ENCODE data around the gene FBXO38. TPM values are rescaled to one million over a fixed set of nuclear protein-coding genes. Genes with fewer than 3 reads are reported as not detected.

Gene FBXO38
- total and polyA plus RNA-seq, 2 of the 13 experiments (the other 11 are each of a cell fraction or from before 2014, with no cell fraction given), result 24.8 to 35.9 TPM

DNA sequence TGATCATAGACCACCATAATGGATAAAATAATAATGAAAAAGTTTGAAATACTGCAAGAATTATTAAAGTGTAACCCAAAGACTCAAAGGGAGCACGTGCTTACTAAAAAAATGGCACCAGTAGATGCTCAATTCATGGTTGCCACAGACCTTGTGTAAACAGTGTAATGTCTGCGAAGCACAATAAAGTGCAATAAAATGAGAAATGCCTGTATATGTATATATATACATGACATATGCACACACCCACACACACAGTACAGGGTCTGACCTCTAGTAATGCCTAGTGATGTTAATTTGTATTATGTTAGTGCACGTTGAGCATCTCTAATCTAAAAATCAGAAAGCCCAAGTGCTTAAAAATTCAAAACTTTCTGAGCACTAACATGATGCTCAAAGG lies 52.3 kb downstream of the FBXO38 start (continued):
- TF ChIP-seq, protein P1, sequence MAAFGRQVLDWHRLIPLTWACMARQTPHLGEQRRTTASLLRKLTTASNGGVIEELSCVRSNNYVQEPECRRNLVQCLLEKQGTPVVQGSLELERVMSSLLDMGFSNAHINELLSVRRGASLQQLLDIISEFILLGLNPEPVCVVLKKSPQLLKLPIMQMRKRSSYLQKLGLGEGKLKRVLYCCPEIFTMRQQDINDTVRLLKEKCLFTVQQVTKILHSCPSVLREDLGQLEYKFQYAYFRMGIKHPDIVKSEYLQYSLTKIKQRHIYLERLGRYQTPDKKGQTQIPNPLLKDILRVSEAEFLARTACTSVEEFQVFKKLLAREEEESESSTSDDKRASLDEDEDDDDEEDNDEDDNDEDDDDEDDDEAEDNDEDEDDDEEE (CRISPR knock-in tag; IDR thresholded peaks at IDR 0.05), result no peak
- TF ChIP-seq PCBP1 (IDR thresholded peaks at IDR 0.05; ENCODE audit: borderline replicate concordance, low read depth, low read length) (no peak), ZNF20 (CRISPR knock-in tag; IDR thresholded peaks at IDR 0.05) (no peak), ZNF432 (CRISPR knock-in tag; IDR thresholded peaks at IDR 0.05; ENCODE audit: borderline replicate concordance) (no peak)
- TF ChIP-seq, protein P2, sequence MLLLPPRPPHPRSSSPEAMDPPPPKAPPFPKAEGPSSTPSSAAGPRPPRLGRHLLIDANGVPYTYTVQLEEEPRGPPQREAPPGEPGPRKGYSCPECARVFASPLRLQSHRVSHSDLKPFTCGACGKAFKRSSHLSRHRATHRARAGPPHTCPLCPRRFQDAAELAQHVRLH (CRISPR knock-in tag; IDR thresholded peaks at IDR 0.05; ENCODE audit: borderline replicate concordance, low read depth), result no peak

DNA sequence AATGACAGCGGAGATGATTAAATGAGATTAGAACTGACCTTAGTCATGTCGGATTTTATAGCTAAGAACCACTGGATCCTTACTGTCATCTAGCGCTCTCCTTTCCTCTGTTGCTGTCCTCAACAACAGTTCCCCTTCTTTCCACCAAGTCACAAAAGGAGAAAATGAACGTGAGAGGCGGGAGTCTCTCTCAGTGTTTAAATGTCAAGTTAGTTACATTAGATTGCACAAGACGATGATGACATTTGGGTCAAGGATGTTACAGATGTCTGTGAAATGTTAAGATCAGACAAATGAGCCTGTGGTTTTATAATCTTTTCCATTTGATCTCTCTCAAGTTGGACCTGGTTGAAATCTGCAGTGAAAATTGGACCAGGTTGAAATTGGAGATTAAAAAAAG lies 53.5 kb downstream of the FBXO38 start:
- Histone ChIP-seq H3K36me3 (replicated peaks in 1 of 2; ENCODE audit: control insufficient read depth in 1 of 2, insufficient read depth in 2 of 2, low read length in 2 of 2) (peaks cover 12 to 52% of the 10 kb centered on the region in 2 experiments), H3K27me3 (ENCODE audit: control insufficient read depth in 1 of 2, insufficient read depth in 2 of 2, low read length in 2 of 2) (no peaks in the 10 kb centered on the region), H3K9me3 (ENCODE audit: low read length) (no peaks in the 10 kb centered on the region), H3K4me2 (ENCODE audit: low read depth, low read length) (no peak overlapping the region), H3K79me2 (ENCODE audit: insufficient read depth, low read length) (no peaks in the 10 kb centered on the region), H3K4me3 (replicated peaks in 1 of 3; ENCODE audit: insufficient read depth in 1 of 3, low read depth in 2 of 3, low read length in 3 of 3) (no peak overlapping the region), H3K4me1 (ENCODE audit: insufficient read depth, low read length) (no peaks in the 10 kb centered on the region), H3K9ac (ENCODE audit: insufficient read depth, low read depth, low read length) (no peak overlapping the region), H3K27ac (ENCODE audit: extremely low read length, insufficient read depth, low read length) (no peak overlapping the region), H4K20me1 (ENCODE audit: insufficient read depth, low read length) (no peaks in the 10 kb centered on the region), H2AFZ (ENCODE audit: low read length) (no peak overlapping the region)
- CTCF ChIA-PET (ENCODE audit: low intra/inter-chr PET ratio, low total read pairs), result no interaction called here
- DNase-seq (ENCODE audit: low spot score) (no peak), FAIRE-seq (no peak), ATAC-seq (no peak)
- POLR2A ChIA-PET, result no interaction called here
- intact Hi-C loops (cut with micrococcal nuclease; ENCODE audit: unreplicated experiment), result no loop called here
- in situ Hi-C loops (cut with HindIII; ENCODE audit: extremely low pct_ligation_motif_present, low pct_unique_long_range_greater_than_20kb), result no loop called here
- WGBS (ENCODE audit: low lambda C conversion rate), result 98% methylated on average over 6 of the region's 6 CpGs
- no TSS peak for BruUV-seq (replicated peaks)
- TF ChIP-seq ZNF773 (CRISPR knock-in tag; IDR thresholded peaks at IDR 0.05; ENCODE audit: borderline replicate concordance) (no peak), KLF11 (CRISPR knock-in tag; IDR thresholded peaks at IDR 0.05) (no peak), GABPB1 (CRISPR knock-in tag; IDR thresholded peaks at IDR 0.05) (no peak), ZNF10 (CRISPR knock-in tag; IDR thresholded peaks at IDR 0.05; ENCODE audit: borderline replicate concordance, low read depth) (no peak), ZBTB20 (CRISPR knock-in tag; IDR thresholded peaks at IDR 0.05; ENCODE audit: borderline replicate concordance, low read depth) (no peak), JUND (CRISPR knock-in tag; IDR thresholded peaks at IDR 0.05) (no peak), TCF7 (IDR thresholded peaks at IDR 0.05; ENCODE audit: low read depth) (no peak), ZNF367 (CRISPR knock-in tag; IDR thresholded peaks at IDR 0.05; ENCODE audit: borderline replicate concordance) (no peak)
- TF ChIP-seq, protein P3, sequence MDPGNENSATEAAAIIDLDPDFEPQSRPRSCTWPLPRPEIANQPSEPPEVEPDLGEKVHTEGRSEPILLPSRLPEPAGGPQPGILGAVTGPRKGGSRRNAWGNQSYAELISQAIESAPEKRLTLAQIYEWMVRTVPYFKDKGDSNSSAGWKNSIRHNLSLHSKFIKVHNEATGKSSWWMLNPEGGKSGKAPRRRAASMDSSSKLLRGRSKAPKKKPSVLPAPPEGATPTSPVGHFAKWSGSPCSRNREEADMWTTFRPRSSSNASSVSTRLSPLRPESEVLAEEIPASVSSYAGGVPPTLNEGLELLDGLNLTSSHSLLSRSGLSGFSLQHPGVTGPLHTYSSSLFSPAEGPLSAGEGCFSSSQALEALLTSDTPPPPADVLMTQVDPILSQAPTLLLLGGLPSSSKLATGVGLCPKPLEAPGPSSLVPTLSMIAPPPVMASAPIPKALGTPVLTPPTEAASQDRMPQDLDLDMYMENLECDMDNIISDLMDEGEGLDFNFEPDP (CRISPR knock-in tag; conservative IDR thresholded peaks at IDR 0.05), result no peak
- TF ChIP-seq, protein P4, sequence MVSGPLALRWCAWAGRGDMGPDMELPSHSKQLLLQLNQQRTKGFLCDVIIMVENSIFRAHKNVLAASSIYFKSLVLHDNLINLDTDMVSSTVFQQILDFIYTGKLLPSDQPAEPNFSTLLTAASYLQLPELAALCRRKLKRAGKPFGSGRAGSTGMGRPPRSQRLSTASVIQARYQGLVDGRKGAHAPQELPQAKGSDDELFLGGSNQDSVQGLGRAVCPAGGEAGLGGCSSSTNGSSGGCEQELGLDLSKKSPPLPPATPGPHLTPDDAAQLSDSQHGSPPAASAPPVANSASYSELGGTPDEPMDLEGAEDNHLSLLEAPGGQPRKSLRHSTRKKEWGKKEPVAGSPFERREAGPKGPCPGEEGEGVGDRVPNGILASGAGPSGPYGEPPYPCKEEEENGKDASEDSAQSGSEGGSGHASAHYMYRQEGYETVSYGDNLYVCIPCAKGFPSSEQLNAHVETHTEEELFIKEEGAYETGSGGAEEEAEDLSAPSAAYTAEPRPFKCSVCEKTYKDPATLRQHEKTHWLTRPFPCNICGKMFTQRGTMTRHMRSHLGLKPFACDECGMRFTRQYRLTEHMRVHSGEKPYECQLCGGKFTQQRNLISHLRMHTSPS (CRISPR knock-in tag; IDR thresholded peaks at IDR 0.05; ENCODE audit: low read depth), result no peak
- TF ChIP-seq, protein P5, sequence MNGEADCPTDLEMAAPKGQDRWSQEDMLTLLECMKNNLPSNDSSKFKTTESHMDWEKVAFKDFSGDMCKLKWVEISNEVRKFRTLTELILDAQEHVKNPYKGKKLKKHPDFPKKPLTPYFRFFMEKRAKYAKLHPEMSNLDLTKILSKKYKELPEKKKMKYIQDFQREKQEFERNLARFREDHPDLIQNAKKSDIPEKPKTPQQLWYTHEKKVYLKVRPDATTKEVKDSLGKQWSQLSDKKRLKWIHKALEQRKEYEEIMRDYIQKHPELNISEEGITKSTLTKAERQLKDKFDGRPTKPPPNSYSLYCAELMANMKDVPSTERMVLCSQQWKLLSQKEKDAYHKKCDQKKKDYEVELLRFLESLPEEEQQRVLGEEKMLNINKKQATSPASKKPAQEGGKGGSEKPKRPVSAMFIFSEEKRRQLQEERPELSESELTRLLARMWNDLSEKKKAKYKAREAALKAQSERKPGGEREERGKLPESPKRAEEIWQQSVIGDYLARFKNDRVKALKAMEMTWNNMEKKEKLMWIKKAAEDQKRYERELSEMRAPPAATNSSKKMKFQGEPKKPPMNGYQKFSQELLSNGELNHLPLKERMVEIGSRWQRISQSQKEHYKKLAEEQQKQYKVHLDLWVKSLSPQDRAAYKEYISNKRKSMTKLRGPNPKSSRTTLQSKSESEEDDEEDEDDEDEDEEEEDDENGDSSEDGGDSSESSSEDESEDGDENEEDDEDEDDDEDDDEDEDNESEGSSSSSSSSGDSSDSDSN (CRISPR knock-in tag; IDR thresholded peaks at IDR 0.05), result no peak

Measured in HepG2 (cell line).